ENCODE measurements around the gene SPEM3.

GRCh38 chr17:7410634-7411426 lies 17.8 kb upstream of the SPEM3 start:
- TF ChIP-seq POLR2AphosphoS5 (IDR thresholded peaks at IDR 0.05; ENCODE audit: low read depth, low read length) (no peak), TAF1 (IDR thresholded peaks at IDR 0.05; ENCODE audit: borderline replicate concordance, insufficient read depth, low read length) (no peak), REST (IDR thresholded peaks at IDR 0.05; ENCODE audit: insufficient read depth in 1 of 2, low read depth in 2 of 2, low read length in 2 of 2) (no peak), FOXP2 (optimal IDR thresholded peaks at IDR 0.05; ENCODE audit: borderline replicate concordance, extremely low read depth, extremely low read length, insufficient read depth) (no peak), SIN3A (IDR thresholded peaks at IDR 0.05; ENCODE audit: borderline replicate concordance, insufficient read depth, low read length) (no peak)
